Fibroblast of the aortic adventitia (primary cell): Measurements from ENCODE around the gene ROCK1. TPM values are rescaled to one million over a fixed set of nuclear protein-coding genes. Genes with fewer than 3 reads are reported as not detected.

ENCODE experiments used
- DNase-seq: peaks from one replicate; pipeline ENCODE4 v3.0.0-alpha.2; 2010; ENCODE audit warnings: low read depth
- H3K4me3 ChIP-seq: 2 replicates; pipeline ENCODE4 v1.5.1; 2011; ENCODE audit warnings: low read depth, mild to moderate bottlenecking, control low read depth, low read length, moderate library complexity
- total RNA-seq: library from RNA; depleted of rRNA; stranded (reverse); fragments of >200 nt; gene quantifications from 2 replicates; pipeline ENCODE4 v1.2.3, GENCODE V29; 2012; ENCODE audit warnings: low replicate concordance
- TF ChIP-seq, protein P1 (sequence below): IDR thresholded peaks from 2 replicates; pipeline ENCODE4 v1.5.1; 2011; ENCODE audit warnings: mild to moderate bottlenecking, low read length, control low read depth, inconsistent platforms; ENCODE audit not compliant: insufficient read depth

ROCK1 gene
- total RNA-seq, 1 donor: 56.4 TPM

DNA sequence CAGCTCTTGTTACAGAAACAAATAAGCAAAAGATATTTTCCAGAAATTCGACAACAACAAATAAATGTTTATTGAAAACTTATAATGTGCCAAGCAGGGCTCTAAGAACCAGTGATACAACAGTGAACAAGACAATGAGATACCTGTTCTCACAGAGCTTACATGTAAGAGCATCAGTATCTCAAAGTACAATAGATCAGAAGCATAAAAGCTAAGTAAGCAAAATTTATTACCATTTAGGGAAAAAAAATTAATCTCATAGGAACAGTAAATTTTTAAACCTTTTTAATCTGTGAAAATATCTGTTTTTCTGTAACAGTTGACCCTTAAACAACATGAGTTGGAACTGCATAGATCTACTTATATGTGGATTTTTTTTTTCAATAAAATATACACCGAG lies 20.9 kb downstream of the ROCK1 start:
- TF ChIP-seq, protein P1, sequence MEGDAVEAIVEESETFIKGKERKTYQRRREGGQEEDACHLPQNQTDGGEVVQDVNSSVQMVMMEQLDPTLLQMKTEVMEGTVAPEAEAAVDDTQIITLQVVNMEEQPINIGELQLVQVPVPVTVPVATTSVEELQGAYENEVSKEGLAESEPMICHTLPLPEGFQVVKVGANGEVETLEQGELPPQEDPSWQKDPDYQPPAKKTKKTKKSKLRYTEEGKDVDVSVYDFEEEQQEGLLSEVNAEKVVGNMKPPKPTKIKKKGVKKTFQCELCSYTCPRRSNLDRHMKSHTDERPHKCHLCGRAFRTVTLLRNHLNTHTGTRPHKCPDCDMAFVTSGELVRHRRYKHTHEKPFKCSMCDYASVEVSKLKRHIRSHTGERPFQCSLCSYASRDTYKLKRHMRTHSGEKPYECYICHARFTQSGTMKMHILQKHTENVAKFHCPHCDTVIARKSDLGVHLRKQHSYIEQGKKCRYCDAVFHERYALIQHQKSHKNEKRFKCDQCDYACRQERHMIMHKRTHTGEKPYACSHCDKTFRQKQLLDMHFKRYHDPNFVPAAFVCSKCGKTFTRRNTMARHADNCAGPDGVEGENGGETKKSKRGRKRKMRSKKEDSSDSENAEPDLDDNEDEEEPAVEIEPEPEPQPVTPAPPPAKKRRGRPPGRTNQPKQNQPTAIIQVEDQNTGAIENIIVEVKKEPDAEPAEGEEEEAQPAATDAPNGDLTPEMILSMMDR: no peak
- H3K4me3 ChIP-seq: no peak overlapping the region
- DNase-seq: no peak

DNA sequence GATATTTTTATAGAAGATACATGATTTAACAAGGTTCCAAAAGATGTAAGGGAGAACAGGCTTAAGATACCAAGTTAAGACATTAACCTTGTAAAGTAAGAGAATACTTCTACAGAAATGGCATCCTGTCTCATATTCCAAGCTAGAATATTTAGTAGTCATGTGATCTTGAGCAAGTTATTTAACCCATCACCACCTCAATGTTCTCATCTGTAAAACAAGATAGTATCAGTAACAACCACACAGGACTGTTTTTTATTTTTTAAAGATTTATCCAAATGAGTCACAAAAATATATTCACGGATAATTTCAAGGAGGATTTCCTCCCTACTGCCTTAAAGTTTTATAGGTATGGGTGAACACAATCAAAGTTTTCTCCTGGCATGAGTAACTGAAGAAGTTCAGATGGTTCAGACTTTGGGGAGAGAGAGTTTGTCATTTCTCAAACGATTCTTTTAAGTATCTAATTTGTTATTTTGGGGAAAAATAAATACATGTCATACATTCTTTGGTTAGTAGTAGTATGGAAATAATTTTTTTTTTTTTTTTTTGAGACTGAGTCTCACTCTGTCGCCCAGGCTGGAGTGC lies 25.9 kb downstream of the ROCK1 start:
- H3K4me3 ChIP-seq: no peak overlapping the region
- TF ChIP-seq, protein P1: no peak
- no peak for DNase-seq

DNA sequence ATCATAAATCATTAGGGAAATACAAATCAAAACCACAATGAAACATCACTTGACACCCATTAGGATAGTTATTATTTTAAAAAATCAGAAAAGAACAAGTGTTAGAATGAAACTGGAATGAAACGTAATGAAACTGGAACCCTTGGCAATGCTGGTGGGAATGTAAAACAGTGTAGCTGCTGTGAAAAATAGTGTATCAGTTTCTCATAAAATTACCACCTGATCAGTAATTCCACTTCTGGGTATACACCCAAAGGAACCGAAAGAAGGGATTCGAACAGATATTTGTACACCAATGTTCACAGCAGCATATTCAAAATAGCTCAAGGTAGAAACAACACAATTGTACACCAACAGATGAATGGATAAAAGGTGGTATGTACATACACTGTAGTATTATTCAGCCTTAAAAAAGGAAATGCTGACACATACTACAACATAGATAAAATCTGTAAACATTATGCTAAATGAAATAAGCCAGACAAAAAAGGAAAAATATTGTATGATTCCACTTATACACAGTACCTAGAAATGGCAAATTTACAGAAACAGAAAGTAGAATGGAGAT lies 27.0 kb downstream of the ROCK1 start:
- no peak for DNase-seq
- TF ChIP-seq, protein P1: no peak
- H3K4me3 ChIP-seq: no peak overlapping the region

GRCh38 chr18:21083017-21083416 lies 28.6 kb downstream of the ROCK1 start:
- no peak overlapping the region for H3K4me3 ChIP-seq
- no peak for DNase-seq
- TF ChIP-seq, protein P1: no peak

DNA sequence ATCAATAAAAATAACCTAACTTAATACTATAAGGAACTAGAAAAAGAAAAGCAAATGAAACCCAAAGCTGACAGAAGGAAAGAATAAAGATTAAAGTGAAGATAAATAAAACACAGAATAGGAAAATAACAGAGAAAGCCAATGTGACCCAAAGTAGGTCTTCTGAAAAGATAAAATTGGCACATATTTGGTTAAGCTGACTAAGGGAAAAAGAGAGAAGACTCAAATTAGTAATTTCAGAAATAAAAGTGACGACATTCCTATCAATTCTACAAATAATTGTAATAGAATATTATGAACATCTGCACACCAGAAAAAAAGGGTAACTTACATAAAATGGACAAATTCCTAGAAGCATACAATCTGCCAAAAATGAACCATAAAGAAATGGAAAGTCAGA lies 30.2 kb downstream of the ROCK1 start:
- TF ChIP-seq, protein P1: no peak
- no peak for DNase-seq
- no peak overlapping the region for H3K4me3 ChIP-seq

GRCh38 chr18:21080576-21080975 lies 31.0 kb downstream of the ROCK1 start:
- no peak overlapping the region for H3K4me3 ChIP-seq
- no peak for DNase-seq
- TF ChIP-seq, protein P1: no peak
